H9 (cell line): ENCODE measurements around the gene SLC30A7. TPM values are rescaled to one million over a fixed set of nuclear protein-coding genes. Genes with fewer than 3 reads are reported as not detected.

Experiments used
- DNase-seq: peaks from one replicate; pipeline ENCODE4 v3.0.0-alpha.2; 2017
- H2AFZ ChIP-seq: one replicate; pipeline ENCODE4 v1.6.1; 2013; ENCODE audit warnings: mild to moderate bottlenecking, low read length, control low read depth, moderate library complexity
- H2AK5ac ChIP-seq: 2 replicates; pipeline ENCODE4 v1.6.1; 2013; ENCODE audit warnings: low read length, control low read depth, mixed read lengths; ENCODE audit not compliant: insufficient read length
- H2BK120ac ChIP-seq: one replicate; pipeline ENCODE4 v1.6.1; 2013; ENCODE audit warnings: low read depth, mild to moderate bottlenecking, low read length, control low read depth, inconsistent platforms; ENCODE audit not compliant: poor library complexity, severe bottlenecking
- H2BK12ac ChIP-seq: 2 replicates; pipeline ENCODE4 v1.6.1; 2013; ENCODE audit warnings: low read length, control low read depth, mixed read lengths, low read depth; ENCODE audit not compliant: insufficient read length
- H2BK15ac ChIP-seq: 2 replicates; pipeline ENCODE4 v1.6.1; 2013; ENCODE audit warnings: low read depth, low read length, control low read depth
- H2BK20ac ChIP-seq: one replicate; pipeline ENCODE4 v1.6.1; 2013; ENCODE audit warnings: low read depth, mild to moderate bottlenecking, low read length, control low read depth, inconsistent platforms; ENCODE audit not compliant: poor library complexity, severe bottlenecking
- H2BK5ac ChIP-seq: 2 replicates; pipeline ENCODE4 v1.6.1; 2013; ENCODE audit warnings: low read length, control low read depth, mixed read lengths; ENCODE audit not compliant: insufficient read length
- H3K14ac ChIP-seq: 2 replicates; pipeline ENCODE4 v1.6.1; 2013; ENCODE audit warnings: low read length, control low read depth; ENCODE audit not compliant: insufficient read depth
- H3K18ac ChIP-seq: 2 replicates; pipeline ENCODE4 v1.6.1; 2013; ENCODE audit warnings: low read depth, mild to moderate bottlenecking, mixed read lengths, low read length, control low read depth; ENCODE audit not compliant: insufficient read length
- H3K23ac ChIP-seq: 2 replicates; pipeline ENCODE4 v1.6.1; 2013; ENCODE audit warnings: low read length, control low read depth, mixed read lengths, low read depth; ENCODE audit not compliant: insufficient read length
- H3K23me2 ChIP-seq: 2 replicates; pipeline ENCODE4 v1.6.1; 2013; ENCODE audit warnings: low read depth, mild to moderate bottlenecking, mixed read lengths, low read length, control low read depth; ENCODE audit not compliant: insufficient read length, poor library complexity, severe bottlenecking
- H3K27ac ChIP-seq: 2 replicates; pipeline ENCODE4 v1.5.1; 2013; ENCODE audit warnings: low read length, control low read depth, mixed read lengths, low read depth; ENCODE audit not compliant: insufficient read length
- H3K27me3 ChIP-seq: 2 replicates; pipeline ENCODE4 v1.6.1; 2013; ENCODE audit warnings: low read length, control low read depth, inconsistent platforms; ENCODE audit not compliant: insufficient read depth
- H3K4ac ChIP-seq: 2 replicates; pipeline ENCODE4 v1.6.1; 2013; ENCODE audit warnings: low read depth, mild to moderate bottlenecking, control low read depth, inconsistent platforms, low read length, moderate library complexity
- H3K4me1 ChIP-seq: 2 replicates; pipeline ENCODE4 v1.6.1; 2013; ENCODE audit warnings: low read length, control low read depth, inconsistent platforms; ENCODE audit not compliant: insufficient read depth
- H3K4me2 ChIP-seq: 2 replicates; pipeline ENCODE4 v1.6.1; 2013; ENCODE audit warnings: low read length, control low read depth, mixed read lengths; ENCODE audit not compliant: insufficient read length, insufficient read depth
- H3K56ac ChIP-seq: 2 replicates; pipeline ENCODE4 v1.6.1; 2013; ENCODE audit warnings: low read depth, mild to moderate bottlenecking, mixed read lengths, low read length, control low read depth; ENCODE audit not compliant: insufficient read length
- H3K79me1 ChIP-seq: 2 replicates; pipeline ENCODE4 v1.6.1; 2013; ENCODE audit warnings: low read depth, mild to moderate bottlenecking, moderate library complexity, low read length, control low read depth, inconsistent platforms; ENCODE audit not compliant: insufficient read depth, poor library complexity, severe bottlenecking
- H3K79me2 ChIP-seq: 2 replicates; pipeline ENCODE4 v1.6.1; 2013; ENCODE audit warnings: low read length, control low read depth, inconsistent platforms; ENCODE audit not compliant: insufficient read depth
- H3K9ac ChIP-seq: 2 replicates; pipeline ENCODE4 v1.6.1; 2013; ENCODE audit warnings: low read length, control low read depth, mixed read lengths; ENCODE audit not compliant: insufficient read length; ENCODE audit errors: extremely low read depth
- H3K9me3 ChIP-seq: one replicate; pipeline ENCODE4 v1.6.1; 2013; ENCODE audit warnings: low read depth, low read length, inconsistent platforms; ENCODE audit not compliant: control insufficient read depth
- H3T11ph ChIP-seq: one replicate; pipeline ENCODE4 v1.6.1; 2013; ENCODE audit warnings: mild to moderate bottlenecking, low read length, control low read depth, inconsistent platforms
- H4K20me1 ChIP-seq: one replicate; pipeline ENCODE4 v1.6.1; 2013; ENCODE audit not compliant: control insufficient read depth, insufficient read length, insufficient read depth
- H4K5ac ChIP-seq: 2 replicates; pipeline ENCODE4 v1.6.1; 2013; ENCODE audit warnings: low read depth, mild to moderate bottlenecking, mixed read lengths, low read length, control low read depth; ENCODE audit not compliant: insufficient read length
- H4K8ac ChIP-seq: replicated peaks from 2 replicates; pipeline ENCODE4 v1.6.1; 2013; ENCODE audit warnings: low read length, control low read depth, mixed read lengths, low read depth; ENCODE audit not compliant: insufficient read length
- H4K91ac ChIP-seq: 2 replicates; pipeline ENCODE4 v1.6.1; 2013; ENCODE audit warnings: low read depth, mild to moderate bottlenecking, moderate library complexity, mixed read lengths, low read length, control low read depth; ENCODE audit not compliant: insufficient read length
- H3K27ac Mint-ChIP-seq, 3 experiments: 2 replicates in 2 of 3; 3 replicates in 1 of 3; pipeline ENCODE4 v1.8.0; 2020 to 2021; ENCODE audit warnings: mixed read lengths in 3 of 3, mild to moderate bottlenecking in 1 of 3, moderate library complexity in 1 of 3
- H3K27me3 Mint-ChIP-seq: 2 replicates; pipeline ENCODE4 v1.8.0; 2021; ENCODE audit warnings: low read depth, mild to moderate bottlenecking, moderate library complexity, mixed read lengths
- H3K36me3 Mint-ChIP-seq, 3 experiments: 2 replicates in 2 of 3; 3 replicates in 1 of 3; pipeline ENCODE4 v1.8.0; 2020 to 2021; ENCODE audit warnings: low read depth in 3 of 3, mixed read lengths in 3 of 3; ENCODE audit not compliant: insufficient read depth in 1 of 3
- H3K4me1 Mint-ChIP-seq, 2 experiments: 2 replicates each; pipeline ENCODE4 v1.8.0; 2020; ENCODE audit warnings: mixed read lengths in 2 of 2
- H3K4me3 Mint-ChIP-seq, 2 experiments: 2 replicates in 1 of 2; 3 replicates in 1 of 2; pipeline ENCODE4 v1.8.0; 2020 to 2021; ENCODE audit warnings: mild to moderate bottlenecking in 2 of 2, mixed read lengths in 2 of 2, moderate library complexity in 1 of 2
- H3K9me3 Mint-ChIP-seq, 2 experiments: 2 replicates in 1 of 2; 3 replicates in 1 of 2; pipeline ENCODE4 v1.8.0; 2020; ENCODE audit warnings: mild to moderate bottlenecking in 2 of 2, mixed read lengths in 2 of 2, moderate library complexity in 1 of 2
- WGBS: extraction: QIAGEN DNeasy Blood & Tissue Kit; methylation state at CpG from one replicate; pipeline ENCODE4 v1.1.7; 2013; ENCODE audit warnings: missing lambda C conversion rate, low lambda C conversion rate, mixed read lengths; ENCODE audit not compliant: insufficient read length; ENCODE audit errors: extremely low coverage; 5-methylcytosine and 5-hydroxymethylcytosine counted together
- total RNA-seq: library from RNA; stranded (reverse); gene quantifications from 2 replicates; pipeline ENCODE4 v1.2.1, GENCODE V29; 2021
- TF ChIP-seq, protein P1 (sequence below): fragments of 200-600 bp; sonication (generic); conservative IDR thresholded peaks from 3 replicates; pipeline ENCODE4 v1.8.0; 2021; ENCODE audit warnings: antibody characterized with exemption, mild to moderate bottlenecking

Gene SLC30A7
- total RNA-seq, 1 experiment from 2014 or later, result 25.6 TPM

DNA sequence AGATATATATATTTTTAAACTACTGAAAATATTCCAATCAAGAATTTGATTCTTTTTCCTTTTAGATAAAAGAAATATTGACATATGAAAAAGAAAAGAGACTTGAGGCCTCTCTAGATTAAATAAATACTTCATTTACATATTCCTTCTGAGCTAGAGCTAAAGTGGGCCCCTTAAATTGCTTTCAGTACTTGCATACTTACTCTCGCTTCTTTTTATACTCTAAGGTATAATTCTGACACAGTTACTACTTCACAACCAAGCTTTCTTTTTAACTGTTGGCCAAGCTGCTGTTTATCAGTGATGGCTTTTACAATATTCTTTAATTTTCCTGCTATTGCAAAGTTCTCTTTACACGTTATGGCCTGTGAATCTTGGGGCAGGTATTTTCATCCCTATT is 25.9 kb upstream of the SLC30A7 start:
- no peaks in the 10 kb centered on the region for H3K4me1 ChIP-seq
- peaks cover 0 to 5% (median 1%) of the 10 kb centered on the region in 3 experiments; a peak in 5 of 7 replicates for H3K36me3 Mint-ChIP-seq
- H3K27ac ChIP-seq, result no peak overlapping the region
- no peak overlapping the region for H3K18ac ChIP-seq
- no peak overlapping the region for H3T11ph ChIP-seq
- no CpG with 5 or more reads among the region's 2 CpGs for WGBS
- H3K9ac ChIP-seq, result no peak overlapping the region
- H2AK5ac ChIP-seq, result no peak overlapping the region
- H4K91ac ChIP-seq, result no peak overlapping the region
- H2BK15ac ChIP-seq, result no peak overlapping the region
- H2BK20ac ChIP-seq, result no peak overlapping the region
- H3K79me1 ChIP-seq, result no peaks in the 10 kb centered on the region
- H2AFZ ChIP-seq, result no peak overlapping the region
- no peak overlapping the region for H3K23ac ChIP-seq
- no peak overlapping the region for H3K56ac ChIP-seq
- H2BK5ac ChIP-seq, result no peak overlapping the region
- H3K4me3 Mint-ChIP-seq, result no peak overlapping the region
- no peaks in the 10 kb centered on the region for H3K23me2 ChIP-seq
- no peak overlapping the region for H3K27ac Mint-ChIP-seq
- no peaks in the 10 kb centered on the region for H3K9me3 ChIP-seq
- DNase-seq, result no peak
- H2BK12ac ChIP-seq, result no peak overlapping the region
- H3K27me3 Mint-ChIP-seq, result no peaks in the 10 kb centered on the region
- no peaks in the 10 kb centered on the region for H3K27me3 ChIP-seq
- H4K8ac ChIP-seq, result no peak overlapping the region
- H2BK120ac ChIP-seq, result no peak overlapping the region
- no peaks in the 10 kb centered on the region for H3K79me2 ChIP-seq
- no peaks in the 10 kb centered on the region for H3K9me3 Mint-ChIP-seq
- peaks cover 8 to 13% of the 10 kb centered on the region in 2 experiments; a peak in 3 of 4 replicates for H3K4me1 Mint-ChIP-seq
- TF ChIP-seq, protein P1, sequence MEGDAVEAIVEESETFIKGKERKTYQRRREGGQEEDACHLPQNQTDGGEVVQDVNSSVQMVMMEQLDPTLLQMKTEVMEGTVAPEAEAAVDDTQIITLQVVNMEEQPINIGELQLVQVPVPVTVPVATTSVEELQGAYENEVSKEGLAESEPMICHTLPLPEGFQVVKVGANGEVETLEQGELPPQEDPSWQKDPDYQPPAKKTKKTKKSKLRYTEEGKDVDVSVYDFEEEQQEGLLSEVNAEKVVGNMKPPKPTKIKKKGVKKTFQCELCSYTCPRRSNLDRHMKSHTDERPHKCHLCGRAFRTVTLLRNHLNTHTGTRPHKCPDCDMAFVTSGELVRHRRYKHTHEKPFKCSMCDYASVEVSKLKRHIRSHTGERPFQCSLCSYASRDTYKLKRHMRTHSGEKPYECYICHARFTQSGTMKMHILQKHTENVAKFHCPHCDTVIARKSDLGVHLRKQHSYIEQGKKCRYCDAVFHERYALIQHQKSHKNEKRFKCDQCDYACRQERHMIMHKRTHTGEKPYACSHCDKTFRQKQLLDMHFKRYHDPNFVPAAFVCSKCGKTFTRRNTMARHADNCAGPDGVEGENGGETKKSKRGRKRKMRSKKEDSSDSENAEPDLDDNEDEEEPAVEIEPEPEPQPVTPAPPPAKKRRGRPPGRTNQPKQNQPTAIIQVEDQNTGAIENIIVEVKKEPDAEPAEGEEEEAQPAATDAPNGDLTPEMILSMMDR, result no peak
- no peak overlapping the region for H3K14ac ChIP-seq
- no peaks in the 10 kb centered on the region for H4K20me1 ChIP-seq
- H3K4me2 ChIP-seq, result no peak overlapping the region
- no peak overlapping the region for H4K5ac ChIP-seq
- no peak overlapping the region for H3K4ac ChIP-seq
